HCT116 (cell line): ENCODE data around the gene EIF4E2.

Experiments
- CTCF ChIP-seq, 3 experiments: fragments of 200-600 bp in 1 of 3; sonication (generic) in 1 of 3; IDR thresholded peaks in 2 of 3; conservative IDR thresholded peaks in 1 of 3; 2 replicates each; pipeline ENCODE4 v1.5.1; 2012 to 2017; ENCODE audit warnings: low read depth in 2 of 3, low read length in 2 of 3, antibody characterized with exemption in 1 of 3, borderline replicate concordance in 1 of 3, control low read depth in 1 of 3, mild to moderate bottlenecking in 1 of 3, mixed read lengths in 1 of 3, mixed run types in 1 of 3, moderate library complexity in 1 of 3; ENCODE audit not compliant: insufficient read depth in 1 of 3
- POLR2A ChIP-seq: IDR thresholded peaks from 2 replicates; pipeline ENCODE4 v1.7.0; 2011; ENCODE audit warnings: borderline replicate concordance; ENCODE audit not compliant: insufficient read depth, insufficient read length; ENCODE audit errors: extremely low read depth
- POLR2AphosphoS5 ChIP-seq: IDR thresholded peaks from 2 replicates; pipeline ENCODE4 v1.6.1; 2011; ENCODE audit warnings: mild to moderate bottlenecking, low read depth, low read length, moderate library complexity
- RAD21 ChIP-seq: IDR thresholded peaks from 2 replicates; pipeline ENCODE4 v1.6.1; 2012; ENCODE audit warnings: low read depth, mild to moderate bottlenecking
- TCF7L2 ChIP-seq: IDR thresholded peaks from 2 replicates; pipeline ENCODE4 v1.7.0; 2011; ENCODE audit warnings: borderline replicate concordance, inconsistent platforms; ENCODE audit not compliant: insufficient read depth, insufficient read length; ENCODE audit errors: extremely low read depth
- YY1 ChIP-seq: IDR thresholded peaks from 2 replicates; pipeline ENCODE4 v1.6.1; 2011; ENCODE audit warnings: low read length, low read depth, moderate library complexity, mild to moderate bottlenecking; ENCODE audit not compliant: insufficient replicate concordance; ENCODE audit errors: extremely low read depth

DNA sequence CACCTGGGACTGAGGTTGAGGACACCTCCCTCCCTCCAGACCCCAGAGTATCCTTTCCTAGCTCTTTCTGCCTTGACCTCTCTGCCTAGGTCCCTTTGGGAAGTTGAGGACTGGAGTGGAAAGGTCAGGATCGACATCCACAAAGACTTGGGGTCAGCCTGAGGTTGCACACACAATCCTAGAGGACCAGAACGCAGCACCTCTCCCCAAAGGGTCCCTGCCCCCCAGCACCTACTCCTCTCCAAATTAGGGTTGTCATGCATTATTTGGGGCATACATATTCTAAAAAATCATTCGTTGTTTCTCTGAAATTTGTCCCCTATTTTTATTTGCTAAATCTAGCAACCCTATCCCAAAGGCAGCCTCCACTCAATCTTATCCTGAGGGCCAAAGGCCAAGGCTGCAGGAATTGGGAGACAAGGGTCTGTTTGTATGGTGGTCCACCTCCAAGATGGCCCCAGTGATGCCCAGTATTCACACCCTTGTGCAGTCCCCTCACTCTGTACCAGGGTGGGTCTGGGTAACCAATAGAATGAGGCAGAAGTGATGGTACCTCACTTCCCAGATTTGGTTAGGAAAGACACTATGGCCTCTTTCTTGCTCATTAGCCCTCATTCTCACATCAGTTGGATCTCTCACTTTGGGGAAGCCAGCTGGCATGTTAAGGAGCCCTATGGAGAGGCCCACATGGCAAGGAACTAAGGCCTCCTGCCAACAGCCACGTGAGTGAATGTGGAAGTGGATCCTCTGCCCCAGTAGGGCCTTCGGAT lies 14.5 kb upstream of the EIF4E2 start:
- TF ChIP-seq CTCF (IDR thresholded peaks at IDR 0.05 in 2 of 3, conservative IDR thresholded peaks at IDR 0.05 in 1 of 3; ENCODE audit: borderline replicate concordance in 1 of 3, insufficient read depth in 1 of 3, low read depth in 2 of 3, low read length in 2 of 3) (no peak), POLR2A (no peak), POLR2AphosphoS5 (no peak), YY1 (no peak), RAD21 (no peak), TCF7L2 (no peak)
